ENCODE measurements around the gene EPOP. TPM values are rescaled to one million over a fixed set of nuclear protein-coding genes. Genes with fewer than 3 reads are reported as not detected.
A peak's percentile ranks its signal among the peaks of the same experiment; 100 is the strongest.

EPOP gene
- total and polyA plus RNA-seq, 2 of the 13 experiments (the other 11 are each of a cell fraction or from before 2014, with no cell fraction given): 14.7 to 37.8 TPM

- TF ChIP-seq AGO2 (optimal IDR thresholded peaks at IDR 0.05; ENCODE audit: low read depth, low read length) (peak; percentile 79), JARID2 (CRISPR knock-in tag; IDR thresholded peaks at IDR 0.05; ENCODE audit: insufficient replicate concordance) (no peak), YEATS2 (CRISPR knock-in tag; IDR thresholded peaks at IDR 0.05; ENCODE audit: borderline replicate concordance) (peak; percentile 58; the same call in 1 of the 2 replicates), REXO4 (CRISPR knock-in tag; IDR thresholded peaks at IDR 0.05; ENCODE audit: borderline replicate concordance) (0 out of 2 replicates have a peak, but pooled peaks have one; percentile 7), PPARG (CRISPR knock-in tag; conservative IDR thresholded peaks at IDR 0.05) (peak; percentile 24; the same call in 1 of the 2 replicates), ZNF441 (CRISPR knock-in tag; IDR thresholded peaks at IDR 0.05; ENCODE audit: borderline replicate concordance) (peak; percentile 62; the same call in 1 of the 2 replicates), ZNF577 (CRISPR knock-in tag; IDR thresholded peaks at IDR 0.05; ENCODE audit: borderline replicate concordance, low read depth) (no peak), NCOR1 (IDR thresholded peaks at IDR 0.05; ENCODE audit: borderline replicate concordance, low read length) (peak; percentile 94; the same call in 1 of the 2 replicates), RAD51 (IDR thresholded peaks at IDR 0.05; ENCODE audit: borderline replicate concordance) (no peak), ZNF10 (CRISPR knock-in tag; IDR thresholded peaks at IDR 0.05; ENCODE audit: borderline replicate concordance, low read depth) (no peak), RFXAP (CRISPR knock-in tag; IDR thresholded peaks at IDR 0.05; ENCODE audit: borderline replicate concordance) (peak; percentile 75), HOXA5 (CRISPR knock-in tag; IDR thresholded peaks at IDR 0.05) (peak; percentile 92), MXD3 (CRISPR knock-in tag; IDR thresholded peaks at IDR 0.05) (no peak), ZNF629 (CRISPR knock-in tag; conservative IDR thresholded peaks at IDR 0.05) (peak; percentile 30; the same call in 1 of the 2 replicates), ZNF777 (CRISPR knock-in tag; IDR thresholded peaks at IDR 0.05) (no peak), HNRNPH1 (optimal IDR thresholded peaks at IDR 0.05; ENCODE audit: low read depth, low read length) (peak; percentile 96), MYC (CRISPR knock-in tag; IDR thresholded peaks at IDR 0.05; ENCODE audit: borderline replicate concordance) (peak; percentile 72; the same call in 1 of the 2 replicates), SOX6 (IDR thresholded peaks at IDR 0.05) (no peak), SOX6 (CRISPR knock-in tag; IDR thresholded peaks at IDR 0.05) (peak; percentile 91), RFXANK (CRISPR knock-in tag; IDR thresholded peaks at IDR 0.05) (no peak; the same call in 1 of the 2 replicates), MEF2D (CRISPR knock-in tag; IDR thresholded peaks at IDR 0.05) (peak; percentile 100), ESRRA (CRISPR knock-in tag; IDR thresholded peaks at IDR 0.05; ENCODE audit: low read depth) (peak; percentile 76), E2F1 (CRISPR knock-in tag; IDR thresholded peaks at IDR 0.05) (peak; percentile 38; the same call in 1 of the 2 replicates), SALL2 (CRISPR knock-in tag; IDR thresholded peaks at IDR 0.05) (peak; percentile 51; the same call in 1 of the 2 replicates), ZFP36 (IDR thresholded peaks at IDR 0.05; ENCODE audit: borderline replicate concordance, low read depth, low read length, partially characterized antibody) (no peak), MZF1 (CRISPR knock-in tag; IDR thresholded peaks at IDR 0.05; ENCODE audit: borderline replicate concordance) (no peak), PAX8 (CRISPR knock-in tag; IDR thresholded peaks at IDR 0.05; ENCODE audit: borderline replicate concordance) (no peak), BCL3 (CRISPR knock-in tag; IDR thresholded peaks at IDR 0.05) (peak; percentile 55; the same call in 1 of the 2 replicates), ZSCAN30 (CRISPR knock-in tag; IDR thresholded peaks at IDR 0.05) (peak; percentile 98)
Measured at GRCh38 chr17:38656959-38657823, 17.6 kb downstream of the EPOP start (continued).
